A549 (cell line): ENCODE results near the gene LMTK3.

Experiments
- CHD4 ChIP-seq: fragments of 200-600 bp; sonication (generic); IDR thresholded peaks from 2 replicates; pipeline ENCODE4 v1.6.1; 2016; ENCODE audit warnings: antibody characterized with exemption, mild to moderate bottlenecking, borderline replicate concordance
- CTCF ChIP-seq: fragments of >200 bp; sonication (Bioruptor Twin); formaldehyde crosslinking; IDR thresholded peaks from 3 replicates; pipeline ENCODE4 v1.5.1; 2016
- FOSL2 ChIP-seq, 2 experiments: fragments of 450-650 bp in 1 of 2; fragments of >200 bp in 1 of 2; sonication (Bioruptor Twin) in 1 of 2; formaldehyde crosslinking; IDR thresholded peaks; 2 replicates each; pipeline versions ENCODE4 v1.5.0 to v1.6.1; 2016 to 2020; ENCODE audit warnings: mild to moderate bottlenecking in 1 of 2, moderate library complexity in 1 of 2
- GATA3 ChIP-seq: IDR thresholded peaks from 2 replicates; pipeline ENCODE4 v1.6.1; 2012; ENCODE audit warnings: borderline replicate concordance
- MAZ ChIP-seq: fragments of 150-350 bp; IDR thresholded peaks from 2 replicates; pipeline ENCODE4 v1.6.1; 2014; ENCODE audit warnings: antibody characterized with exemption, low read depth, low read length, borderline replicate concordance
- PBX3 ChIP-seq: IDR thresholded peaks from 2 replicates; pipeline ENCODE4 v1.6.1; 2012
- POLR2A ChIP-seq: IDR thresholded peaks from 2 replicates; pipeline ENCODE4 v1.6.1; 2012; ENCODE audit warnings: mild to moderate bottlenecking, low read length
- RFX5 ChIP-seq: fragments of 450-650 bp; IDR thresholded peaks from 2 replicates; pipeline ENCODE4 v1.7.1; 2014; ENCODE audit warnings: antibody characterized with exemption, mild to moderate bottlenecking, moderate library complexity
- USF2 ChIP-seq: fragments of 450-650 bp; IDR thresholded peaks from 2 replicates; pipeline ENCODE4 v1.6.1; 2014; ENCODE audit warnings: antibody characterized with exemption

- TF ChIP-seq CTCF, result no peak
- TF ChIP-seq RFX5, result no peak
- no peak for TF ChIP-seq FOSL2 (IDR thresholded peaks at IDR 0.05)
- TF ChIP-seq FOSL2 (CRISPR knock-in tag; IDR thresholded peaks at IDR 0.05), result no peak
- TF ChIP-seq USF2, result no peak
- TF ChIP-seq PBX3, result no peak
- TF ChIP-seq POLR2A, result no peak
- no peak for TF ChIP-seq GATA3
- no peak for TF ChIP-seq MAZ
- TF ChIP-seq CHD4, result no peak
These were observed 8.5 kb upstream of the LMTK3 start for GRCh38 chr19:48520134-48520533.
